Esophagus mucosa (tissue), 1 donor: ENCODE results near the gene MAD1L1. TPM values are rescaled to one million over a fixed set of nuclear protein-coding genes. Genes with fewer than 3 reads are reported as not detected.
A peak's percentile ranks its signal among the peaks of the same experiment; 100 is the strongest.
"Not testable (repeated sequence)": the region's sequence is repeated elsewhere in the genome, so short reads cannot be mapped to it uniquely, and the experiment has no call there.

Source experiments
- ATAC-seq: fragments of 200-7000 bp; cut with Tn5 transposase; one replicate; pipeline ENCODE4 v1.9.1; 2020
- total RNA-seq: library from RNA; stranded (reverse); gene quantifications from one replicate; pipeline ENCODE4 v1.2.4, GENCODE V29; 2023
- donor health status: DM: yes; HTN: yes; CAD: no.

The MAD1L1 gene
- total RNA-seq, 1 donor from 2014 or later, result 23.7 TPM

- no peak for ATAC-seq
Observed at GRCh38 chr7:2041496-2042367, 191.0 kb downstream of the MAD1L1 start.

GRCh38 chr7:2040893-2041270 lies 191.9 kb downstream of the MAD1L1 start:
- ATAC-seq, result no peak

GRCh38 chr7:2040201-2040892 lies 192.4 kb downstream of the MAD1L1 start:
- no peak for ATAC-seq

- no peak for ATAC-seq
Observed at GRCh38 chr7:2038931-2039728, 193.6 kb downstream of the MAD1L1 start.

- ATAC-seq, result no peak
Observed at GRCh38 chr7:2037808-2038522, 194.8 kb downstream of the MAD1L1 start.

GRCh38 chr7:2037301-2037807 lies 195.4 kb downstream of the MAD1L1 start:
- ATAC-seq, result no peak

GRCh38 chr7:2036786-2037185 lies 196.0 kb downstream of the MAD1L1 start:
- no peak for ATAC-seq

GRCh38 chr7:2036201-2036600 lies 196.5 kb downstream of the MAD1L1 start:
- not testable (repeated sequence) for ATAC-seq

GRCh38 chr7:2034291-2035201 lies 198.2 kb downstream of the MAD1L1 start:
- ATAC-seq, result no peak

- no peak for ATAC-seq
Observed at GRCh38 chr7:2033586-2034135, 199.1 kb downstream of the MAD1L1 start.

- ATAC-seq, result peak; percentile 74
Observed at GRCh38 chr7:2032876-2033407, 199.8 kb downstream of the MAD1L1 start.

- ATAC-seq, result no peak
Observed at GRCh38 chr7:2032030-2032875, 200.5 kb downstream of the MAD1L1 start.

- ATAC-seq, result no peak
Observed at GRCh38 chr7:2031451-2031845, 201.3 kb downstream of the MAD1L1 start.

GRCh38 chr7:2030475-2031450 lies 202.0 kb downstream of the MAD1L1 start:
- no peak for ATAC-seq

- no peak for ATAC-seq
Observed at GRCh38 chr7:2029936-2030335, 202.8 kb downstream of the MAD1L1 start.

- no peak for ATAC-seq
Observed at GRCh38 chr7:2029211-2029905, 203.4 kb downstream of the MAD1L1 start.

GRCh38 chr7:2028733-2029132 lies 204.0 kb downstream of the MAD1L1 start:
- no peak for ATAC-seq

- ATAC-seq, result no peak
Observed at GRCh38 chr7:2025188-2025587, 207.6 kb downstream of the MAD1L1 start.
